IPS-20b (cell line): ENCODE data around the gene SMARCD3.

Experiments
- H3K27ac ChIP-seq: one replicate; pipeline ENCODE4 v1.5.1; 2013; ENCODE audit warnings: low read length
- H3K27me3 ChIP-seq: 2 replicates; pipeline ENCODE4 v1.6.1; 2013; ENCODE audit warnings: mild to moderate bottlenecking, low read length, inconsistent platforms; ENCODE audit not compliant: insufficient read depth
- H3K36me3 ChIP-seq: 2 replicates; pipeline ENCODE4 v1.6.1; 2013; ENCODE audit warnings: low read depth, mild to moderate bottlenecking, inconsistent platforms, low read length, moderate library complexity; ENCODE audit not compliant: insufficient read depth
- H3K4me1 ChIP-seq: 2 replicates; pipeline ENCODE4 v1.6.1; 2013; ENCODE audit warnings: mild to moderate bottlenecking, control low read depth, inconsistent platforms, low read length, moderate library complexity; ENCODE audit not compliant: insufficient read depth
- H3K4me3 ChIP-seq: 2 replicates; pipeline ENCODE4 v1.5.1; 2013; ENCODE audit warnings: mild to moderate bottlenecking, low read length, inconsistent platforms
- H3K9ac ChIP-seq: 2 replicates; pipeline ENCODE4 v1.6.1; 2013; ENCODE audit warnings: low read depth, mild to moderate bottlenecking, inconsistent platforms, low read length, moderate library complexity
- H3K9me3 ChIP-seq: 2 replicates; pipeline ENCODE4 v1.6.1; 2013; ENCODE audit warnings: mild to moderate bottlenecking, low read depth, low read length, inconsistent platforms; ENCODE audit not compliant: insufficient read depth

Gene SMARCD3

DNA sequence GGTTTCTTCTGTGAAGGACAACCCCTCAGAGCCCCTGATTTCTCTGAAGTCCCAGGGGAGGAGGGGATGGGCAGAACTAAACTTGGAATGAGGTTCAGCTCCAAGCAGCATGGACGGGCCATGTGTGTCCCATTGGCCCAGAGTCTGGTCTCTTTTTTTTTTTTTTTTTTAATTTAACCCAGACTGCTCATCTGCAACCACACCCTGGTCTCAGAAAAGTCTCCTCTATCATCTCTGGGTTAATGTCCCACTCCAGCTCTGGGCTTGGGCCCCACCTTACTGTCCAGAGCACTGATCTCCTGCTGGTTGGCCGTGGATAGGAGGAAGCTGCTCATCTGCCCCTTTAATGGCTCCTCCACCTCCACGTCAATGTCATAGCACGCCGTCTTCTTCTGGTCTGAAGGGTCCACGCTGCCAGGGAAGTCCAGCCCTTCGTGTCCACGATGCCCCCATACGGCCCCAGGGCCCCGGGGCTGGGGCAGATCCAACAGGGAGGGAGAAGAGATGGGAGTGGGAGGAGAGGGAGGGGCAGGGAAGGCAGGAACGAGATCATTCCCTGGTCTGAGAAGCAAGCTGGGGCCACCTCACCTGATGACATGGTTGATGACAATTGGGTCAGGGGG, 8.5 kb downstream of the SMARCD3 start:
- H3K9ac ChIP-seq, result no peak overlapping the region
- H3K27me3 ChIP-seq, result peaks cover 23% of the 10 kb centered on the region
- H3K4me1 ChIP-seq, result peaks cover 6% of the 10 kb centered on the region; the same call in 1 of the 2 replicates
- H3K4me3 ChIP-seq, result no peak overlapping the region
- peaks cover 36% of the 10 kb centered on the region for H3K36me3 ChIP-seq
- no peak overlapping the region for H3K27ac ChIP-seq
- H3K9me3 ChIP-seq, result no peaks in the 10 kb centered on the region

DNA sequence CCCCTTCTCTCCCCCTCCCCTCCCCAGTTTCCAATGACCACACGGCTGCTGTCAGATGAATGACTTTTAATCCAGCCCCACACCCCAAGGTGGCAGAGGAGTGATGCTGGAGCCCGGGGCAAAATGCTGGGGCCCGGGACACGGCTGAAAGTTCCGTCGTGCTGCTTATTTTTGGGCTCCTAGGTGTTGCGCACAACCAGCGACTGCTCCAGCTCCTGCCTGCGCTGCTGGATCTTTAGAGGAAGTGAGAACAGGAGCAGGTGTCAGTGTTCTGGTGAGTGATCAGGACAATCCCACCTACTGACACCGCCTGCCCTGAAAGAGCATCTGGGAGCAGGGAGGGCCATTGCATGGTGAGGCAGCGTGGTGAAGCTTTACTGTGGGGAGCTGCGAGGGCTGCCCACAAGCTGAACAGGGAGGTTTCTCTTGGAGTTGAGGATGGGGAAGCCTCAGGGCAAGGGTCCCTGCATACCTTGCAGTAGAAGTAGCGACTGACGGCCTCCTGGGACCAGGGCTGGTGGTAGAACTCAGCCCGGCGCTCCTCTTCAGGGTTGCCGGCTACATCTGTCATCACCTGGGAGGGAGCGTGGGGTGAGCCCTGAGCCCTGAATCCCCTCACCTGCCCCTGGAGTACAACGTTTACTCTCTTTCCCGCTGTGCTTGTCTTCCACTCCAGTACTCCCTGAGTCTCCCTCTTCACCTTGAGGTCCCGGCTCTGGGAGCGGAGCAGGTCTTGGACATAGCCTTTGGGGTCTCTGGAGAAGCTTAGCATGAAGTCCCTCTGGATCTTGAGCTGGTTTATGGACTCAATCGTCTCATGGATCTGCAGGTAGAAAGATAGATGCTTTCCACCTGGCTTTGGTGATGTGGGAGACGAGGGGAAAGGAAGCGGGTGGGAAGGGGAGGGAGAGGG, 9.3 kb downstream of the SMARCD3 start:
- Histone ChIP-seq H3K36me3 (peaks cover 40% of the 10 kb centered on the region), H3K27me3 (peaks cover 16% of the 10 kb centered on the region), H3K27ac (no peak overlapping the region)

DNA sequence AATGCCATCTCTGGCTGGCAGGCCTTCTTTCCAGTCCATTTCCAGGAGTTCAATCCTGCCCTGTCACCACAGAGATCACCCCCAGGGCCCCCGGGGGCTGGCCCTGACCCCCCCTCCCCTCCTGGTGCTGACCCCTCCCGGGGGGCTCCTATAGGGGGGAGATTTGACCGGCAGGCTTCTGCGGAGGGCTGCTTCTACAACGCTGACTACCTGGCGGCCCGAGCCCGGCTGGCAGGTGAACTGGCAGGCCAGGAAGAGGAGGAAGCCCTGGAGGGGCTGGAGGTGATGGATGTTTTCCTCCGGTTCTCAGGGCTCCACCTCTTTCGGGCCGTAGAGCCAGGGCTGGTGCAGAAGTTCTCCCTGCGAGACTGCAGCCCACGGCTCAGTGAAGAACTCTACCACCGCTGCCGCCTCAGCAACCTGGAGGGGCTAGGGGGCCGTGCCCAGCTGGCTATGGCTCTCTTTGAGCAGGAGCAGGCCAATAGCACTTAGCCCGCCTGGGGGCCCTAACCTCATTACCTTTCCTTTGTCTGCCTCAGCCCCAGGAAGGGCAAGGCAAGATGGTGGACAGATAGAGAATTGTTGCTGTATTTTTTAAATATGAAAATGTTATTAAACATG, 10.2 kb downstream of the SMARCD3 start:
- Histone ChIP-seq H3K27ac (no peak overlapping the region), H3K9ac (no peak overlapping the region), H3K4me1 (no peaks in the 10 kb centered on the region), H3K4me3 (no peak overlapping the region), H3K27me3 (peaks cover 9% of the 10 kb centered on the region; the same call in 1 of the 2 replicates), H3K9me3 (no peaks in the 10 kb centered on the region), H3K36me3 (peaks cover 40% of the 10 kb centered on the region)

More for the DNA sequence above, 9.3 kb downstream of the SMARCD3 start:
- H3K9ac ChIP-seq, result no peak overlapping the region
- no peaks in the 10 kb centered on the region for H3K9me3 ChIP-seq
- no peak overlapping the region for H3K4me3 ChIP-seq
- no peaks in the 10 kb centered on the region; the same call in 1 of the 2 replicates for H3K4me1 ChIP-seq

DNA sequence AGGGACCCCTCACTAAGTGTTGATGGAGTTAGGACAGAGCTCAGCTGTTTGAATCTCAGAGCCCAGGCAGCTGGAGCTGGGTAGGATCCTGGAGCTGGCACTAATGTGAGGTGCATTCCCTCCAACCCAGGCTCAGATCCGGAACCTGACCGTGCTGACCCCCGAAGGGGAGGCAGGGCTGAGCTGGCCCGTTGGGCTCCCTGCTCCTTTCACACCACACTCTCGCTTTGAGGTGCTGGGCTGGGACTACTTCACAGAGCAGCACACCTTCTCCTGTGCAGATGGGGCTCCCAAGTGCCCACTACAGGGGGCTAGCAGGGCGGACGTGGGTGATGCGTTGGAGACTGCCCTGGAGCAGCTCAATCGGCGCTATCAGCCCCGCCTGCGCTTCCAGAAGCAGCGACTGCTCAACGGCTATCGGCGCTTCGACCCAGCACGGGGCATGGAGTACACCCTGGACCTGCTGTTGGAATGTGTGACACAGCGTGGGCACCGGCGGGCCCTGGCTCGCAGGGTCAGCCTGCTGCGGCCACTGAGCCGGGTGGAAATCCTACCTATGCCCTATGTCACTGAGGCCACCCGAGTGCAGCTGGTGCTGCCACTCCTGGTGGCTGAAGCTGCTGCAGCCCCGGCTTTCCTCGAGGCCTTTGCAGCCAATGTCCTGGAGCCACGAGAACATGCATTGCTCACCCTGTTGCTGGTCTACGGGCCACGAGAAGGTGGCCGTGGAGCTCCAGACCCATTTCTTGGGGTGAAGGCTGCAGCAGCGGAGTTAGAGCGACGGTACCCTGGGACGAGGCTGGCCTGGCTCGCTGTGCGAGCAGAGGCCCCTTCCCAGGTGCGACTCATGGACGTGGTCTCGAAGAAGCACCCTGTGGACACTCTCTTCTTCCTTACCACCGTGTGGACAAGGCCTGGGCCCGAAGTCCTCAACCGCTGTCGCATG, 11.0 kb downstream of the SMARCD3 start:
- H3K4me1 ChIP-seq, result no peaks in the 10 kb centered on the region
- peaks cover 7% of the 10 kb centered on the region; the same call in 1 of the 2 replicates for H3K27me3 ChIP-seq
- no peak overlapping the region for H3K27ac ChIP-seq
- H3K9ac ChIP-seq, result no peak overlapping the region
- peaks cover 40% of the 10 kb centered on the region for H3K36me3 ChIP-seq
- no peak overlapping the region for H3K4me3 ChIP-seq
- no peaks in the 10 kb centered on the region for H3K9me3 ChIP-seq

DNA sequence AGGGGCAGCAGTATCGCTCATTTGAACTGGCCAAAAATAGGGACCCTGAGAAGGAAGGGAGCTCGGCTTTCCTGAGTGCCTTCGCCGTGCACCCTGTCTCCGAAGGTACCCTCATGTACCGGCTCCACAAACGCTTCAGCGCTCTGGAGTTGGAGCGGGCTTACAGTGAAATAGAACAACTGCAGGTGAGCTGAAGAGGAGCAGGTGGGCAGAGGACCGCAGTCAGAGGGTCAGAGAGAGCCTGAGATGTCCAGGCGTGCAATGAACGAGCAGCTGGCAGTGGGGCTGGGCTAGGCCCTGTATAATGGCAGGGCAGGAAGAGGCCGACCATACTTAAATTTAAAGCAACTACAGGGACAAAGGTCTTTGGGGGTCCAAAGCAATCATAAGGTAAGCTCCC, 12.1 kb downstream of the SMARCD3 start:
- no peaks in the 10 kb centered on the region for H3K4me1 ChIP-seq
- H3K27me3 ChIP-seq, result no peaks in the 10 kb centered on the region
- H3K9ac ChIP-seq, result no peak overlapping the region
- no peaks in the 10 kb centered on the region for H3K9me3 ChIP-seq
- H3K27ac ChIP-seq, result no peak overlapping the region
- H3K4me3 ChIP-seq, result no peak overlapping the region
- peaks cover 40% of the 10 kb centered on the region for H3K36me3 ChIP-seq

DNA sequence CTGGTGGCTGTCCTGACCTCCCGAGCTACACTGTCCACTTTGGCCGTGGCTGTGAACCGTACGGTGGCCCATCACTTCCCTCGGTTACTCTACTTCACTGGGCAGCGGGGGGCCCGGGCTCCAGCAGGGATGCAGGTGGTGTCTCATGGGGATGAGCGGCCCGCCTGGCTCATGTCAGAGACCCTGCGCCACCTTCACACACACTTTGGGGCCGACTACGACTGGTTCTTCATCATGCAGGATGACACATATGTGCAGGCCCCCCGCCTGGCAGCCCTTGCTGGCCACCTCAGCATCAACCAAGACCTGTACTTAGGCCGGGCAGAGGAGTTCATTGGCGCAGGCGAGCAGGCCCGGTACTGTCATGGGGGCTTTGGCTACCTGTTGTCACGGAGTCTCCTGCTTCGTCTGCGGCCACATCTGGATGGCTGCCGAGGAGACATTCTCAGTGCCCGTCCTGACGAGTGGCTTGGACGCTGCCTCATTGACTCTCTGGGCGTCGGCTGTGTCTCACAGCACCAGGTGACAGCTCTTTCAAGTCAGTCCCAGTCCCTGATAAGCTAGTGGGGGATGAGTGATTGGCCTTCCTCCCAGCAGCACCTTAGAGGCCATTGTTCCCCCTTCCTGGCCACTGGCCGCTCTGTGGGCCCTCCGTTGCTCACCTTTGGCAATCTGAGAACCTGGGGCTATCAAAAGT, 13.3 kb downstream of the SMARCD3 start:
- H3K4me3 ChIP-seq, result no peak overlapping the region
- H3K9me3 ChIP-seq, result no peaks in the 10 kb centered on the region
- no peaks in the 10 kb centered on the region for H3K4me1 ChIP-seq
- no peak overlapping the region for H3K9ac ChIP-seq
- H3K27me3 ChIP-seq, result no peaks in the 10 kb centered on the region
- no peak overlapping the region for H3K27ac ChIP-seq
- H3K36me3 ChIP-seq, result peaks cover 40% of the 10 kb centered on the region

DNA sequence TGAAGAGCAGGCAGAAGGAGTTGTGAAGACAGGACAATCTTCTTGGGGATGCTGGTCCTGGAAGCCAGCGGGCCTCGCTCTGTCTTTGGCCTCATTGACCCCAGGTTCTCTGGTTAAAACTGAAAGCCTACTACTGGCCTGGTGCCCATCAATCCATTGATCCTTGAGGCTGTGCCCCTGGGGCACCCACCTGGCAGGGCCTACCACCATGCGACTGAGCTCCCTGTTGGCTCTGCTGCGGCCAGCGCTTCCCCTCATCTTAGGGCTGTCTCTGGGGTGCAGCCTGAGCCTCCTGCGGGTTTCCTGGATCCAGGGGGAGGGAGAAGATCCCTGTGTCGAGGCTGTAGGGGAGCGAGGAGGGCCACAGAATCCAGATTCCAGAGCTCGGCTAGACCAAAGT, 14.7 kb downstream of the SMARCD3 start:
- no peak overlapping the region; the same call in 1 of the 2 replicates for H3K9ac ChIP-seq
- H3K4me1 ChIP-seq, result no peaks in the 10 kb centered on the region
- H3K27ac ChIP-seq, result no peak overlapping the region
- H3K9me3 ChIP-seq, result no peaks in the 10 kb centered on the region
- peak overlapping the region; percentile 98; the same call in 1 of the 2 replicates for H3K4me3 ChIP-seq
- peaks cover 34% of the 10 kb centered on the region for H3K36me3 ChIP-seq
- no peaks in the 10 kb centered on the region for H3K27me3 ChIP-seq

DNA sequence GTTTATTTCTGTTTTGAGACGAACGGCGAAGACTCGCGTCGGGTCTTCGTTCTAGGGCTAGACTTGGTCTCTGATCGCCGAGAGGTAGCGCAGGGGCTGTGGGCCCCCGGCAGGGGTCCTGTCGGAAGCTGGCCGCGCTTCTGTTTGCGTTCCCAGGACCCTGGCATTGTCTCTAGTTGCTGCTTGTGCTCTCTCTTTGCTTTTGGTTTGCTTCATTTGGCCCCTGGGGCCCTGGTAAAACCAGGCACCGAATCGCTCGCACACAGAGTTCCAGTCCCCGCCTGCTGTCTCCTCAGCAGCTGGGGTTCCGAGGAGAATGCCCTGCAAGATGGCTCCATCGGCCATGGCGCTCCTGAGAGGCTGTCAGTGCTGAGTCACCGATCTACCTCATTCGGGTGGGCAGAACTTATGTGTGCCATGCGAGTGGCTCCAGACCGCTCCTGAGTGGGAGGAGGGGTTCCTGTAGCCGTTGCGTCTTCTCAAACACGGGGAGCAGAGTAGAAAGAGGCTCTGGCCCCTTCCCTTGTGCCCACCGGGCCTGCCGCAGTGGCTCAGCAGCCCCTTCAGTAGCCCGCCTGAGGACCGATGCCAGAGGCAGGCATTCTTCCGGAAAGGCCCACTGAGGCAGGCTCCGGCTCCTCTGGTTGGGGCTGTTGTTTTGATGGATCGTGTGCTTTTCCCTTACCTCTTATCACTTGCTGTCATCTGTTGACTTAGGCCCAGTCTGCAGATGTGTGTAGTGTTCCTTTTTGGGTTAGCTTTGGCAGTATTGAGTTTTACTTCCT, 15.4 kb downstream of the SMARCD3 start:
- Histone ChIP-seq H3K9me3 (no peaks in the 10 kb centered on the region), H3K9ac (peak overlapping the region; percentile 86), H3K4me1 (peaks cover 4% of the 10 kb centered on the region; the same call in 1 of the 2 replicates), H3K27ac (peak overlapping the region; percentile 67), H3K27me3 (no peaks in the 10 kb centered on the region), H3K36me3 (peaks cover 34% of the 10 kb centered on the region), H3K4me3 (peak overlapping the region; percentile 98)

DNA sequence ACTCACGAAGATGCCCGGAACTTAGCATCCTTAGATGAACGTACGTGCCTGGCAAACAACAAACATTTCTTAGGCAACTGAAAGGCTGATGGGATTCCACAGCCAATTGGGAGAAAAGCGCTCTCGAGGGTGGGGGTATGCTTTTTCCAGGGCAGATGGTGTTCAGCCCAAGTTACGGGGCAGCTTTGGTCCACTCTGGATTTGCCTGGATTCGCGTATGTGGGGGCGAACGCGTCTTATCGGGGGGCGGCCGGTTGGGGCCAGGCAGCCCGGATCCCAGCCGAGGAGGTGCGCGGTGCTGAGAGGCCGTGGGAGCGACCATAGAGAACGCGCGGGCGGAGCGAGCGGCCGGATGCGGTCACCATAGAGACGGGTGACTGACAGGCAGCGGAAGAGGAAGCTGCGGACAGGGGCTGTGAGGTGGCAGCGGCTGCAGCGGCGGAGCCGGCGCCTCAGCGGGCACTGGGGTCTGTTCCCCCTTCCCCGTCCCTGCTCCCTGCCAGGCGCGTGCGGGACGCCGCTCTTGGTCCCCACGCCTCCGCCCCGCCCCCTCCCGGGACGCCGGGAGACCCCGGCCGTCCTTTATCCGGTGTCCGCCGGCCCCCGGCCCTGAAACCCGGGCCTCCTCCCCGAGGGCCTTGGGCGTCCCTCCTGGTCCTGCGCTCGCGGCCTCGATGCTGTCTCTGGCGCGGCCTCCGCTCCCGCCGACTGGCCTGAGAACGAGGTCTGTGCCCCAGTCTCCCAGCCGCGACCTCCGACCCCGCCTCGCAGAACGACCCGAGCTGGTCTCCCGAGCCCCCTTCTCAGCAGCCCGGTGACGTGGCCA, 16.2 kb downstream of the SMARCD3 start, which contains the start of gene CHPF2:
CHPF2 (plus strand) TSS at position 393 of the 826 bp plus-strand sequence. CDS start 1,529 bp downstream, outside the sequence.
- Histone ChIP-seq H3K27me3 (no peaks in the 10 kb centered on the region), H3K9ac (peak within 1 kb of the TSS; percentile 86), H3K36me3 (peaks cover 26% of the 10 kb centered on the region), H3K27ac (peak within 1 kb of the TSS; percentile 67), H3K4me1 (peaks cover 5% of the 10 kb centered on the region; the same call in 1 of the 2 replicates), H3K9me3 (no peaks in the 10 kb centered on the region), H3K4me3 (peak within 1 kb of the TSS; percentile 98)
